ENCODE data around the gene GPR52. TPM values are rescaled to one million over a fixed set of nuclear protein-coding genes. Genes with fewer than 3 reads are reported as not detected.
A peak's percentile ranks its signal among the peaks of the same experiment; 100 is the strongest.

Gene GPR52
- total and polyA plus RNA-seq, 11 donors, result 0.07 to 2.8 (median 0.95) TPM

DNA sequence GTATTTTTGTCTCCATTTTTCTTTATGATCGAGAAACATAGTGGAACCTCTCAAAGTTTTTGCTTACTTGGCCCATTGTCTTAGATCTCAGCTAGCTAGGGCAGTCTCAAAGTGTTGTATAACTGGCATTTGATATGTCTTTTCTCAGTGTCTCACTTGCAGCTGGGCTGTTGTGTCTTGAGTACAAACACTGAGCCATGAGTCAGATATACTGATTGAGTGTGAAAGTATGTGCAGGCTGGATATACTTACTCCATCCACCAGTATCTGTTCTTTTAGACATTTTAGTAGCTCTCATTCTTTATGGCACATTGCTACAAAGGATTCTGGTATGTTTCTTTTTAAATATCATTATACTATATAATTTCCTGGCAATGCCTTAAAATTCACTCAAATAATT is 14.3 kb upstream of the GPR52 start:
- H3K9me3 ChIP-seq, result no peaks in the 10 kb centered on the region
- no peak for TF ChIP-seq POLR2A (IDR thresholded peaks at IDR 0.05)
- TF ChIP-seq, protein P1, sequence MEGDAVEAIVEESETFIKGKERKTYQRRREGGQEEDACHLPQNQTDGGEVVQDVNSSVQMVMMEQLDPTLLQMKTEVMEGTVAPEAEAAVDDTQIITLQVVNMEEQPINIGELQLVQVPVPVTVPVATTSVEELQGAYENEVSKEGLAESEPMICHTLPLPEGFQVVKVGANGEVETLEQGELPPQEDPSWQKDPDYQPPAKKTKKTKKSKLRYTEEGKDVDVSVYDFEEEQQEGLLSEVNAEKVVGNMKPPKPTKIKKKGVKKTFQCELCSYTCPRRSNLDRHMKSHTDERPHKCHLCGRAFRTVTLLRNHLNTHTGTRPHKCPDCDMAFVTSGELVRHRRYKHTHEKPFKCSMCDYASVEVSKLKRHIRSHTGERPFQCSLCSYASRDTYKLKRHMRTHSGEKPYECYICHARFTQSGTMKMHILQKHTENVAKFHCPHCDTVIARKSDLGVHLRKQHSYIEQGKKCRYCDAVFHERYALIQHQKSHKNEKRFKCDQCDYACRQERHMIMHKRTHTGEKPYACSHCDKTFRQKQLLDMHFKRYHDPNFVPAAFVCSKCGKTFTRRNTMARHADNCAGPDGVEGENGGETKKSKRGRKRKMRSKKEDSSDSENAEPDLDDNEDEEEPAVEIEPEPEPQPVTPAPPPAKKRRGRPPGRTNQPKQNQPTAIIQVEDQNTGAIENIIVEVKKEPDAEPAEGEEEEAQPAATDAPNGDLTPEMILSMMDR (IDR thresholded peaks at IDR 0.05), result no peak
- H3K27me3 ChIP-seq, result no peaks in the 10 kb centered on the region
- 2 to 96% (median 93%) methylated on average over 1 of the region's 1 CpG for WGBS, 4 donors
- H3K27ac ChIP-seq, result no peak overlapping the region
- ATAC-seq (no peak), DNase-seq (no peak)
- intact Hi-C loops (cut with DNase I), result no loop called here
- H3K36me3 ChIP-seq, result no peaks in the 10 kb centered on the region
- H3K4me1 ChIP-seq, result no peaks in the 10 kb centered on the region
- no peak overlapping the region for H3K4me3 ChIP-seq

- intact Hi-C loops (cut with DNase I), result no loop called here
- TF ChIP-seq, protein P1 (IDR thresholded peaks at IDR 0.05), result no peak
- no peak for TF ChIP-seq POLR2A (IDR thresholded peaks at IDR 0.05)
- DNase-seq, result no peak
- Histone ChIP-seq H3K4me1 (peaks cover 0 to 24% (median 6%) of the 10 kb centered on the region in 12 donors), H3K27ac (no peak overlapping the region), H3K4me3 (no peak overlapping the region), H3K36me3 (no peaks in the 10 kb centered on the region), H3K9me3 (peaks cover 0 to 11% (median 0%) of the 10 kb centered on the region in 12 donors), H3K27me3 (no peaks in the 10 kb centered on the region)
- no peak for ATAC-seq
These were observed 2.4 kb upstream of the GPR52 start for GRCh38 chr1:174445351-174445750.

GRCh38 chr1:174445817-174446216 is 1.9 kb upstream of the GPR52 start:
- WGBS, 4 donors, result 57 to 73% (median 70%) methylated on average over 6 of the region's 6 CpGs
- TF ChIP-seq, protein P1 (IDR thresholded peaks at IDR 0.05), result no peak
- TF ChIP-seq POLR2A (IDR thresholded peaks at IDR 0.05), result no peak
- H3K4me3 ChIP-seq, result no peak overlapping the region
- H3K27me3 ChIP-seq, result no peaks in the 10 kb centered on the region
- H3K27ac ChIP-seq, result no peak overlapping the region
- H3K36me3 ChIP-seq, result no peaks in the 10 kb centered on the region
- H3K9me3 ChIP-seq, result peaks cover 0 to 11% (median 0%) of the 10 kb centered on the region in 12 donors
- H3K4me1 ChIP-seq, result peaks cover 0 to 24% (median 6%) of the 10 kb centered on the region in 12 donors
- intact Hi-C loops (cut with DNase I), result loop anchor here in 1 of 10 donors (1.0 kb wide), 1 partner anchor 23 kb away; no protein-coding TSS in a partner anchor
- ATAC-seq (peak; percentile 32 to 77 (median 57)), DNase-seq (no peak)

DNA sequence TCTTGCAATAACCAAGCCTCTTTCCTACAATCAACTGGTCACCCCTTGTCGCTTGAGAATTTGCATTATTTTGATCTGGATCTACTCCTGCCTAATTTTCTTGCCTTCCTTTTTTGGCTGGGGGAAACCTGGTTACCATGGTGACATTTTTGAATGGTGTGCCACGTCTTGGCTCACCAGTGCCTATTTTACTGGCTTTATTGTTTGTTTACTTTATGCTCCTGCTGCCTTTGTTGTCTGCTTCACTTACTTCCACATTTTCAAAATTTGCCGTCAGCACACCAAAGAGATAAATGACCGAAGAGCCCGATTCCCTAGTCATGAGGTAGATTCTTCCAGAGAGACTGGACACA is 743 bp downstream of the GPR52 start:
- 77 to 89% (median 85%) methylated on average over 5 of the region's 5 CpGs for WGBS, 4 donors
- Histone ChIP-seq H3K9me3 (peaks cover 0 to 8% (median 0%) of the 10 kb centered on the region in 12 donors), H3K27me3 (no peaks in the 10 kb centered on the region), H3K36me3 (no peaks in the 10 kb centered on the region), H3K4me1 (peaks cover 0 to 24% (median 6%) of the 10 kb centered on the region in 12 donors), H3K4me3 (no peak overlapping the region), H3K27ac (no peak overlapping the region)
- no peak for DNase-seq
- intact Hi-C loops (cut with DNase I), result no loop called here
- TF ChIP-seq, protein P1 (IDR thresholded peaks at IDR 0.05), result no peak
- TF ChIP-seq POLR2A (IDR thresholded peaks at IDR 0.05), result no peak
- ATAC-seq, result no peak

All from heart left ventricle (tissue), 16 donors.